Esophagus muscularis mucosa (tissue), 4 donors: Measurements from ENCODE around the gene LTBP1. TPM values are rescaled to one million over a fixed set of nuclear protein-coding genes. Genes with fewer than 3 reads are reported as not detected.

Experiments
- DNase-seq: peaks from one replicate; pipeline ENCODE4 v3.0.0-alpha.2; 2017; ENCODE audit errors: extremely low spot score
- H3K27ac ChIP-seq, 4 donors: fragments of 200-600 bp; sonication (generic); replicated peaks in 1 of 4; 1 replicate in 3 of 4; 2 replicates in 1 of 4; pipeline ENCODE4 v1.5.1; 2016 to 2019; ENCODE audit warnings: mild to moderate bottlenecking in 1 of 4
- H3K27me3 ChIP-seq, 4 donors: fragments of 200-600 bp; sonication (generic); one replicate each; pipeline versions ENCODE4 v1.5.1 to v1.6.0; 2016 to 2019
- H3K36me3 ChIP-seq, 4 donors: fragments of 200-600 bp; sonication (generic); one replicate each; pipeline ENCODE4 v1.5.1; 2016 to 2019
- H3K4me1 ChIP-seq, 4 donors: fragments of 200-600 bp; sonication (generic); one replicate each; pipeline ENCODE4 v1.5.1; 2016 to 2019
- H3K4me3 ChIP-seq, 4 donors: fragments of 200-600 bp; sonication (generic); 1 replicate in 2 of 4; 2 replicates in 2 of 4; pipeline ENCODE4 v1.5.1; 2016 to 2019; ENCODE audit warnings: mild to moderate bottlenecking in 4 of 4, moderate library complexity in 1 of 4
- H3K9me3 ChIP-seq, 4 donors: fragments of 200-600 bp; sonication (generic); 1 replicate in 3 of 4; 2 replicates in 1 of 4; pipeline ENCODE4 v1.5.1; 2016 to 2019
- EP300 ChIP-seq: sonication (generic); formaldehyde crosslinking; IDR thresholded peaks from one replicate; pipeline ENCODE4 v1.6.1; 2017; ENCODE audit warnings: antibody characterized with exemption
- POLR2A ChIP-seq: fragments of 450-650 bp; IDR thresholded peaks from one replicate; pipeline ENCODE4 v1.6.1; 2017; ENCODE audit warnings: antibody characterized with exemption, moderate library complexity, mild to moderate bottlenecking, low read depth
- POLR2AphosphoS5 ChIP-seq, 2 donors: sonication (generic); formaldehyde crosslinking; IDR thresholded peaks; one replicate each; pipeline ENCODE4 v1.6.1; 2017; ENCODE audit warnings: antibody characterized with exemption in 2 of 2
- WGBS: methylation state at CpG from one replicate; pipeline ENCODE4 v1.1.5; 2018; 5-methylcytosine and 5-hydroxymethylcytosine counted together
- intact Hi-C: fragments of 100-400 bp; cut with DNase I; formaldehyde crosslinking; loops from one replicate; pipeline ENCODE4 v1.15.1; 2023
- total RNA-seq, 4 donors: library from RNA; depleted of rRNA; stranded (reverse); fragments of >200 nt; gene quantifications; one replicate each; pipeline versions ENCODE4 v1.1.0 to v1.2.1, GENCODE V29; 2016
- TF ChIP-seq, protein P1 (sequence below), 3 experiments: fragments of 200-600 bp in 2 of 3; fragments of 450-650 bp in 1 of 3; sonication (generic) in 2 of 3; IDR thresholded peaks; one replicate each; pipeline ENCODE4 v1.5.1; 2017 to 2019; ENCODE audit warnings: antibody characterized with exemption in 3 of 3, mild to moderate bottlenecking in 2 of 3, moderate library complexity in 1 of 3

Gene LTBP1
- total RNA-seq, 4 donors from 2014 or later = 254 to 465 (median 368) TPM

DNA sequence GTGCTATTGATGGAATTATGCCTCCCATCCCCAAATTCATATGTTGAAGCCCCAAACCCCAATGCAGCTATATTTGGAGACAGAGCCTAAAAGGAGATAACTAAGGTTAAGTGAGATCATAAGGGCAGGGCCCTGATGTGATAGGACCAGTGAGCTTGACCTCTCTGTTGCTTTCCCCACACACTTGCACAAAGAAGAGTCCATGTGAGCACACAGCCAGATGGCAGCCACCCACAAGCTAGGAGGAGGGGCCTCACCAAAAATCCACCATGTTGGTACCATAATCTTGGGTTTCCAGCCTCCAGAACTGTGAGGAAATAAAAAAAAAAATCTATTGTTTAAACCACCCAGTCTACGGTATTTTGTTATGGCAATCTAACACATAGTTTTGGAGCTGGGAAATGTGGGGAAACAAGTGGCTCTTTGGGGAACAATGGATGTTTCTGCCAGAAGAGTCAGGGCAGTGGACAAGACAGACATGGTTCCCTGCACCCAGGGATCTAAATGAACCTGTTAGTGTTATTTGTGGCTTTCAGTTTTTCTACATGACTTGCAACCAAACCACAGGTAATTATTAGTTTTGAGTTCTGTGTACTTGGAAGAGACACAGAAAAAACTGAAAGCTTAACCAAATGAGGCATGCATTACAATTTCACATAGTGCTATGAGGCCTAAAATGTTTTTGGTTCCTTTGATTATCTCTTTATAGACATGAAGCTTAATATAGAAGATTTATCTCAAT is 259.1 kb downstream of the LTBP1 start:
- DNase-seq = no peak
- no peaks in the 10 kb centered on the region for H3K27me3 ChIP-seq
- H3K4me3 ChIP-seq = no peak overlapping the region
- H3K9me3 ChIP-seq = no peaks in the 10 kb centered on the region
- 88% methylated on average over 1 of the region's 1 CpG for WGBS
- TF ChIP-seq POLR2AphosphoS5 (IDR thresholded peaks at IDR 0.05) = no peak
- TF ChIP-seq EP300 = no peak
- TF ChIP-seq POLR2A = no peak
- TF ChIP-seq, protein P1, sequence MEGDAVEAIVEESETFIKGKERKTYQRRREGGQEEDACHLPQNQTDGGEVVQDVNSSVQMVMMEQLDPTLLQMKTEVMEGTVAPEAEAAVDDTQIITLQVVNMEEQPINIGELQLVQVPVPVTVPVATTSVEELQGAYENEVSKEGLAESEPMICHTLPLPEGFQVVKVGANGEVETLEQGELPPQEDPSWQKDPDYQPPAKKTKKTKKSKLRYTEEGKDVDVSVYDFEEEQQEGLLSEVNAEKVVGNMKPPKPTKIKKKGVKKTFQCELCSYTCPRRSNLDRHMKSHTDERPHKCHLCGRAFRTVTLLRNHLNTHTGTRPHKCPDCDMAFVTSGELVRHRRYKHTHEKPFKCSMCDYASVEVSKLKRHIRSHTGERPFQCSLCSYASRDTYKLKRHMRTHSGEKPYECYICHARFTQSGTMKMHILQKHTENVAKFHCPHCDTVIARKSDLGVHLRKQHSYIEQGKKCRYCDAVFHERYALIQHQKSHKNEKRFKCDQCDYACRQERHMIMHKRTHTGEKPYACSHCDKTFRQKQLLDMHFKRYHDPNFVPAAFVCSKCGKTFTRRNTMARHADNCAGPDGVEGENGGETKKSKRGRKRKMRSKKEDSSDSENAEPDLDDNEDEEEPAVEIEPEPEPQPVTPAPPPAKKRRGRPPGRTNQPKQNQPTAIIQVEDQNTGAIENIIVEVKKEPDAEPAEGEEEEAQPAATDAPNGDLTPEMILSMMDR (IDR thresholded peaks at IDR 0.05) = no peak
- intact Hi-C loops = no loop called here
- H3K4me1 ChIP-seq = peaks cover 5 to 63% (median 49%) of the 10 kb centered on the region in 4 donors
- no peaks in the 10 kb centered on the region for H3K36me3 ChIP-seq
- H3K27ac ChIP-seq = peak overlapping the region in 1 of 4 donors; percentile 11

DNA sequence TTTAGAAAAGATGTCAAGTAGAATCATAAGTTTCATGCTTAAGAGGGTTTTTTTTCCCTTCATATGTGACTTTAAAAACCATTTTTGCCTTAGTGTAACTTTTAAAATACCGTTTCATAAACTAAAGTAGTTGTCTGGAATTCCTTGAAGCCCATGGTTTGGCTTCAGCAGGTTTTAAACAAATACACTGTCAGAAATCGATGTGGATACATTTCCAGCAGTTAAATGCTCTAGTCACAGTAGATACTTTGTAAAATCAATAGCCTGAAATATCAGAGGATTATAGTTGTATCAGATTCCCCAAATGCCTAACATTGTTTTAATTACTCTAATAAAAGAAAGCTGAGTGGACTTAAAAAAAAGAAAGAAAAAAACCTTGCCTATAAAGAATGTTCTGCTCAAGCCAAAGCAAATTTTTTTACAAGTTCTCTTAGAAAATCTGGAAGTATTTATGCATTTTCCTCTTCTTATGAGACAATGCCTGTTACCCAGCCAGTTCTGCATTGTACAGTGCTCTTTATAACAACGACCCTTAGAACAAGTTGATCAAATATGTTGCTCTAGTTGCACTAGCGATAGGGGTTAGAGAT is 260.5 kb downstream of the LTBP1 start:
- no peak overlapping the region for H3K4me3 ChIP-seq
- intact Hi-C loops = no loop called here
- WGBS = 42% methylated on average over 4 of the region's 4 CpGs
- no peaks in the 10 kb centered on the region for H3K27me3 ChIP-seq
- peak overlapping the region; percentile 10 to 48 (median 38) for H3K27ac ChIP-seq
- peaks cover 14 to 69% (median 52%) of the 10 kb centered on the region in 4 donors for H3K4me1 ChIP-seq
- no peaks in the 10 kb centered on the region for H3K9me3 ChIP-seq
- DNase-seq = no peak
- no peaks in the 10 kb centered on the region for H3K36me3 ChIP-seq
- TF ChIP-seq, protein P1 (IDR thresholded peaks at IDR 0.05) = no peak
- TF ChIP-seq EP300 (no peak), POLR2A (no peak), POLR2AphosphoS5 (IDR thresholded peaks at IDR 0.05) (no peak)

DNA sequence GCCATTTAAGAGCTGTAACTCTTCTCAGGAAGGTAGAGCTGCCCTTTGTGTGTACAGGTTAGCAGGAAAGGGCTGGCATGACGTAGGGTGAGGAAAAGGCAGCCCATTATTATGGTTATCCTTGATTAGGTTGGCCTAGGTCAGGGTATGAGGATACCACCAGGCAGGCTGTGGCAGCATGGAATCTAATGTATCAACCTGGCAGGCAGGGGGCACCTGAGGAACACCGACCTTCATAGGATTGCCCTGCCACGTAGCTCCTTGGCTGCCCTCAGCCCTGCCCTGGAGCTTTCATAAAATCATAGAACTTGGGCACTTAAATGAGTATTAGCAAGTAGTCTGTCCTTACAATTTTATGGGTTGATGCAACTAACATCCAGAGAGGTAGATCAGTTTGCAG is 261.6 kb downstream of the LTBP1 start:
- TF ChIP-seq EP300 (no peak), POLR2AphosphoS5 (IDR thresholded peaks at IDR 0.05) (no peak), POLR2A (no peak)
- TF ChIP-seq, protein P1 (IDR thresholded peaks at IDR 0.05) = no peak
- Histone ChIP-seq H3K27me3 (no peaks in the 10 kb centered on the region), H3K4me3 (no peak overlapping the region), H3K36me3 (no peaks in the 10 kb centered on the region), H3K4me1 (peaks cover 10 to 73% (median 50%) of the 10 kb centered on the region in 4 donors), H3K27ac (peak overlapping the region in 1 of 4 donors; percentile 10), H3K9me3 (no peaks in the 10 kb centered on the region)
- 89% methylated on average over 3 of the region's 3 CpGs for WGBS
- intact Hi-C loops = no loop called here
- DNase-seq = no peak

DNA sequence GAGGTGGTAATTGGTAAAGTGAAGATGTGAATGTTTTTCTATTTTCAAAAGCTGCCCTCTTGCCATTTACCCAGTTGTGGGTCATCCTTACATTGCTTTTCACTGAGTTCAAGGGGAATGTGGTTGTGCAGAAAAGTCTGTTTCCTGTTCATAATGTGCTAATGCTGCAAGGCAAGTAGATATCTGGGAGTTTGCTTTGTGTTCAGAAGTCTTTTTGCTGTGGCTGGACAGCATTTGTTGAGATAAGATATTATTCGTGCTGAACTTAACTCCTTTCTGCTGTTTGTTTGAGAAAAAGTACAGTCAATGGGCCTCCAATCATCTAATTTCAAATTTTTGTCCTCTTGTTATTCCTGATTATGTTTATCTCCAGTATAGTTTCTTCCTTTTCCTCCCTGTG is 263.2 kb downstream of the LTBP1 start:
- H3K36me3 ChIP-seq = no peaks in the 10 kb centered on the region
- 54% methylated on average over 1 of the region's 1 CpG for WGBS
- H3K27me3 ChIP-seq = no peaks in the 10 kb centered on the region
- no peak for DNase-seq
- peaks cover 20 to 89% (median 64%) of the 10 kb centered on the region in 4 donors for H3K4me1 ChIP-seq
- H3K4me3 ChIP-seq = no peak overlapping the region
- no peak for TF ChIP-seq EP300
- no peaks in the 10 kb centered on the region for H3K9me3 ChIP-seq
- peak overlapping the region; percentile 46 to 71 (median 57) for H3K27ac ChIP-seq
- intact Hi-C loops = no loop called here

DNA sequence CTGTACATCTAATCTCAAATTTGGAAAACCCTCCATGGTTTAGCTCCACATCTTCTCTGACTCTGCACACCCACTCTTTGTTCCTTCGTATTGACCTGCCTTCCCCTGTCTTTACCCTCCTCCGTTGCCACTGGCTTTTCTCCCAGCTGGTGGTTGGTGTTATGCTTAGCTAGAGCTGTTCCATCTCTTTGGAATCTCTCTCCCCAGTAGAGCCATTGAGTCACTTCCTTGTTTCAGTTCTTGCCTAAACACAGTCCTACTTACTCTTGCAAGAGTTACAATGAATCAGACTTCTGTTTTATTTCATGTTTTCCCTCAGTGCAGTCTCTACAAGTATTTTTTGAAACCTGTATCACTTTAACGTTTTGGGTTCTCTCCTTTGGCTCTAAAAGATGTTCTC is 263.9 kb downstream of the LTBP1 start:
- TF ChIP-seq POLR2AphosphoS5 (IDR thresholded peaks at IDR 0.05) = peak; percentile 18 to 73
- no peak for TF ChIP-seq POLR2A
- H3K36me3 ChIP-seq = no peaks in the 10 kb centered on the region
- peak overlapping the region; percentile 46 to 71 (median 57) for H3K27ac ChIP-seq
- no peak overlapping the region for H3K4me3 ChIP-seq
- H3K4me1 ChIP-seq = peaks cover 25 to 93% (median 70%) of the 10 kb centered on the region in 4 donors
- DNase-seq = no peak
- 18% methylated on average over 3 of the region's 3 CpGs for WGBS
- no peaks in the 10 kb centered on the region for H3K27me3 ChIP-seq
- no peaks in the 10 kb centered on the region for H3K9me3 ChIP-seq
- intact Hi-C loops = no loop called here
